Measurements from ENCODE around the gene NUPR2.
A peak's percentile ranks its signal among the peaks of the same experiment; 100 is the strongest.
"Not testable (repeated sequence)": the region's sequence is repeated elsewhere in the genome, so short reads cannot be mapped to it uniquely, and the experiment has no call there.

Gene NUPR2

GRCh38 chr7:56115852-56116538 lies at the start of gene NUPR2:
Gene NUPR2, minus strand, starts transcription at chr7:56116417. Its CDS starts 103 bp downstream, at chr7:56116314.
- DNase-seq (ENCODE audit: low read depth in 3 of 3), result no peak

- no peak for DNase-seq (ENCODE audit: low read depth in 3 of 3)
Measured at GRCh38 chr7:56157238-56157790, 41.1 kb upstream of the NUPR2 start.

- DNase-seq (ENCODE audit: low read depth in 3 of 3), result not testable (repeated sequence)
Measured at GRCh38 chr7:56131062-56131461, 14.8 kb upstream of the NUPR2 start.

DNA sequence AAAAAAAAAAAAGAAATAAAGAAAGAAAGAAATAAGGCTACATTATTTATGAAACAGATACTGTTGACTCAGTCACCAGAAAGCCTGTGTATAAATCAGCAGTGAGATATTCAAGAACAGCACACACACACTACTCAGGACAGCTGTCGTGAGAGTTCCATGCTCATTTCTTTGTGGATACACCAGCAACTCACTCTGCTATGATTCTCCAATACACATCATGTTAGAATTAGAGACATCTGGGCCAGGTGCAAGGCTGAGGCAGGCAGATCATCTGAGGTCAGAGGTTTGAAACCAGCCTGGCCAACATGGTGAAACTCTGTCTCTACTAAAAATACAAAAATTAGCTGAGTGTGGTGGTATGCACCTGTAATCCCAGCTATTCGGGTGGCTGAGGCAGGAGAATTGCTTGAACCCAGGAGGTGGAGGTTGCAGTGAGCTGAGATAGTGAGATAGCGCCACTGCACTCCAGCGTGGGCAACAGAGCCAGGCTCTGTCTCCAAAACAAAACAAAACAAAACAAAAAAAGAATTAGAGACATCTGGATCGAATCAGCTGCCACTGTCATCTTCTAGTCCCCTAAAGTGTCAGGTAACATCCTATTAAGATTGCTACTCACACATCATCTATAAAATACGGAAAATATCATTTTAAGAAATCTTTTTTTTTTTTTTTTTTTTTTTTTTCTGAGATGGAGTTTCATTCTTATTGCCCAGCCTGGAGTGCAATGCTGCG lies 11.2 kb upstream of the NUPR2 start:
- no peak for DNase-seq (ENCODE audit: low read depth in 3 of 3)

GRCh38 chr7:56125831-56126230 lies 9.6 kb upstream of the NUPR2 start:
- no peak for DNase-seq (ENCODE audit: low read depth in 3 of 3)

GRCh38 chr7:56124981-56125380 lies 8.8 kb upstream of the NUPR2 start:
- DNase-seq (ENCODE audit: low read depth in 3 of 3), result no peak

- DNase-seq (ENCODE audit: low read depth in 3 of 3), result no peak
Measured at GRCh38 chr7:56121440-56121839, 5.2 kb upstream of the NUPR2 start.

DNA sequence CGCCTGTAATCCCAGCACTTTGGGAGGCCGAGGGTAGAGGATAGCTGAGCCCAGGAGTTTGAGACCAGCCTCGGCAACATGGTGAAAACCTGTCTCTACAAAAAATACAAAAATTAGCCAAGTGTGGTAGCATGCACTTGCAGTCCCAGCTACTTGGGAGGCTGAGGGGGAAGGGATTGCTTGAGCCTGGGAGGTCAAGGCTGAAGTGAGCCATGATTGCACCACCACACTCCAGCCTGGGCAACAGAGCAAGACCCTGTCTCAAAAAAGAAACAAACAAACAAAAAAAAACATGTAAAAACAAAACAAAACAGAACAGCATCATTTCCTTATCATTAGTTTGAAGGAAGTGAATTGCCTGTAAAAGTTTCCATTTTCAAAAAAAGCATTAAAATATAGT lies 4.0 kb downstream of the NUPR2 start:
- not testable (repeated sequence) for DNase-seq (ENCODE audit: low read depth in 3 of 3)

GRCh38 chr7:56110611-56111010 lies 5.6 kb downstream of the NUPR2 start:
- no peak for DNase-seq (ENCODE audit: low read depth in 3 of 3)

GRCh38 chr7:56107954-56108258 lies 8.3 kb downstream of the NUPR2 start:
- DNase-seq (ENCODE audit: low read depth in 3 of 3), result no peak

DNA sequence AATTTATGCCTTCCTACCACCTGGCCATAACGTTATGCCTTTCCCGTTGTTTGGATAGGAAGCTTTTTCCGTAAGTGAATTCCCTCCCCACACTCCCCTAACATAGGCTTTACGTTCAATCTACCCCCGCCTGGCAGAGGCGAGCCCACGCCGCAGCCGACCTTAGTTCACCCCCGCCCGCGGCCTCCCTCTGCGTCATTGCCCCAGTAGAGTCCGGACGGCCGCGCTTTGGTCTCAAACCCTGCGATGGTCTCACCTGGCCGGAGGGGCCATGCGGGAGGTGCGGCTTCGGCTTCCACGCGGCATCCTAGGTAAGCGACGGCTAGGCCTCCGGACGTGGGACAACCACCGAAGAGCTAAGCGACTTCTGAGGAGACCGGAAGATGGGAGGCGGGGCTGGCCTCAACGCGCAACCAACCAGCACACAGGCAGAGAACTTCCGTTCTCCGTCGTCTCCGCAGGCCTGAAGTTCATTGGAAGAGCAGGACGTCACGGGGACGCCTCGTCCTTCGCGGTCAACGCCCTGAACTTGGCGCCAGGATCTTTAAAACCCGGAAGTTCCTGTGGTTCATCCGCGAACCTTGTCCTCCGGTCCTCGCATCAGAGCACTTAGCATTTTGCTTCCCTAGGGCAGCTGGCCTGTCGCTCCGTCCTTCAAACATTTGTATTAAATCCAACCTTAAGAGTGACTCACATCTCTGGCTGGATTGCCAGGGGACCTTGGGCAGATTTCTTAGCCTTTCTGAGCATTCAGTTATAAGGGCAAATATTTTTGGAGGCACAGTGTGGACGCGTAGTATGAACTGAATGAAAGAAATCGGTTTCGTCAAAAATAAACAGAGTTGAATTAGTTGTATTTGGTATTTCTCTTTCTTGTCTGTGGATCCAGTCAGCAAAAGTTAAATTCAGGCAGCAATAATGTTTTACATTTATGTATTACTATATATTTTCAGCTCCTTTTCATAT lies 9.8 kb downstream of the NUPR2 start, which contains the start of gene CHCHD2:
Gene CHCHD2 (minus strand): TSS at position 369 of the 966 bp plus-strand sequence. CDS start 63 bp downstream, at position 306.
- DNase-seq (ENCODE audit: low read depth in 3 of 3), result peak; percentile 86 to 91 (median 88)

DNA sequence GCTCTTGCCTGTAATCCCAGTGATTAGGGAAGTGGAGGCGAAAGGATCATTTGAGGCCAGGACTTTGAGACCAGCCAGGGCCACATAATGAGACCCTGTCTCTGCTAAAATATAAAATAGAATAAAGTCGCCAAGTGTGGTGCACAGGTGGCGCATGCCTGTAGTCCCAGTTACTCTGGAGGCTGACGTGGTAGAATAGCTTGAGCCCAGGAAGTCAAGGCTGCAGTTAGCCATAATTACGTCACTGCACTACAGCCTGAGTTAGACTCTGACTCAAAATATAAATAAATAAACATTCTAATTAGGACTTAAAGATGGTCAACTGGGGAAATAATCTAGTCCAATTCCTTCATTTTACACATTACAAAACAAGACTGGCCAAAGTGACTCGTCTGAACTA lies 10.7 kb downstream of the NUPR2 start:
- DNase-seq (ENCODE audit: low read depth in 3 of 3), result no peak

- not testable (repeated sequence) for DNase-seq (ENCODE audit: low read depth in 3 of 3)
Measured at GRCh38 chr7:56104138-56104537, 12.1 kb downstream of the NUPR2 start.

DNA sequence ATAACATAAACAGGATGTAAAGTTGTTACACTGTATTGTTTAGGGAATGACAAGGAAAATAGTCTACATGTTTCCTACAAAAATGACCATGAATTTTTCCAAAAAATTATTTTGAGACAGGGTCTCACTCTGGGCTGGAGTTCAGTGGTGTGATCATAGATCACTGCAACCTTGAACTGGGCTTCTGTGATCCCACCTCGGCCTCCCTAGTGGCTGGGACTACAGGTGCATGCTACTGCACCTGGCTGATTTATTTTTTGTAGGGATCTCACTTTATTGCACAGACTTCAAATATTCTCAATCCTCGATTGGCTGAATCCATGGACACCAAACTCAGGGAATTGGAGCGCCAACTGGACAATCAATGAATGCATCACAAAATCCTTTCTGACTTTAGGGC lies 16.6 kb downstream of the NUPR2 start:
- no peak for DNase-seq (ENCODE audit: low read depth in 3 of 3)

DNA sequence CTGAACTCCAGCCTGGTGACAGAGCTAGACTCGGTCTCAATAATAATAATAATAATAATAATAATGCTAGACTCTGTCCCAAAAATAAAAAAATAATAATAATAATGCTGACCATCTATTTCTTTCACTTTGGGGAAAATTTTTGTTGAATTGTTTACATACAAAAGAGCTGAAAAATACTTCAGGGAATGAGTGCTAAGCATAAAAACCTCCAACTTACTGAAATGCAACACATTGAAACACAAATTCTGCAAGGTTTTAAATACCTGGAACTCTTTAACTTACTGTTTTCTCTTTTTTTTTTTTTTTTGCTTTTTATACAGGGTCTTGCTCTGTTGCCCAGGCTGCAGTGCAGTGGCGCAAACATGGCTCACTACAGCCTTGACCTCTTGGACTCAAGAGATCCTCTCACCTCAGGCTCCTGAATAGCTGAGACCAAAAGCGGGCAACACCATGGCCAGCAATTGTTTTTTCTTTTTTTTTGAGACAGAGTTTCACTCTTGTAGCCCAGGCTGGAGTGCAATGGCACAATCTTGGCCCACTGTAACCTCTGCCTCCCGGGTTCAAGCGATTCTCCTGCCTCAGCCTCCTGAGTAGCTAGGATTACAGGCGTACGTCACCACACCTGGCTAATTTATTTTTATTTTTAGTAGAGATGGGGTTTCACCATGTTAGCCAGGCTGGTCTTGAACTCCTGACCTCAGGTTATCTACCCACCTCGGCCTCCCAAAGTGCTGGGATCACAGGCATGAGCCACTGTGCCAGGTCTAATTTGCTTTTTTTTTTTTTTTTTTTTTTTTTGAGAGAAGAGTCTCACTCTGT lies 17.8 kb downstream of the NUPR2 start:
- not testable (repeated sequence) for DNase-seq (ENCODE audit: low read depth in 3 of 3)

- no peak for DNase-seq (ENCODE audit: low read depth in 3 of 3)
Measured at GRCh38 chr7:56097700-56098099, 18.5 kb downstream of the NUPR2 start.

GRCh38 chr7:56092789-56093531 lies 23.3 kb downstream of the NUPR2 start, which contains the start of gene PHKG1:
Gene PHKG1, minus strand, starts transcription at chr7:56092952. Its CDS starts 4,011 bp downstream, at chr7:56088941.
- no peak for DNase-seq (ENCODE audit: low read depth in 3 of 3)

- DNase-seq (ENCODE audit: low read depth in 3 of 3), result not testable (repeated sequence)
Measured at GRCh38 chr7:56092388-56092787, 23.8 kb downstream of the NUPR2 start.

DNA sequence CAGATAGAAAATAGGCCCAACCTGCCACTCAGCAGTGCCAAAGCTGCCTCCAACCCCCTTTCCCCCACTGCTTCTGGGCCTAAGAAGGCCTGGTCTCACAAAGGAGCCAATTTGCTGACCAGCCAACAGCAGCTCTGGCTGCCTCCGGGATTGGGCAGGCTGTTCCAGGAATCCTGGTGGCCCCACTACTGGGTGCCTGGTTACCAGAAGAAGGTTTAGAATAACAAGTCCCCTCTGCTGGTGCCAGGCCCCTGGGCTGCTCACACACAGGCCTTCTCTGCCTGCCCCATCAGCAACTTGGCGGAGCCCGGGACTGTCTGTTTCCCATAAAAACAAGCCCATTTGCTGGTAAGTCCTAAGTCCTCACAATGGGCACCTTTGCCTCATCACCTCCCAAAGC lies 24.6 kb downstream of the NUPR2 start:
- no peak for DNase-seq (ENCODE audit: low read depth in 3 of 3)

DNA sequence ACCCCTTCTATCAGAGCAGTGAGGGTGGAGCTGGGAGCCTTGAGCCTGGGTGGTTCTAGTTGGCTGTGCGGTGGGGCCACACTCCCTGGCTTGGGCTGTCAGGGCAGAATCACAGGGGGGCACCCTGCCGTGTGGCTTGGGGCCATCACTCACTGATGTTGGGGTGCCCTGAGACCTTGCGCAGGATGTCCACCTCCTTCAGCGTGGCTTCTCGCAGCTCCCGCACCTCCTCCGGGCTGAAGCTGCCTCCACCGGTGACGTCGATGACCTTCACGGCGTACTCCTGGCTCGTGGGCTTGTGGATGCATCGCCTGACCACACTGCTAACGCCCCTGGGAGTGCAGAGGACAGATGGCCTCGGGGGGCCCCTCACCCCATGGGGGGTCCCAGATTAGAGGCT lies 28.8 kb downstream of the NUPR2 start:
- DNase-seq (ENCODE audit: low read depth in 3 of 3), result no peak

All from stimulated activated CD4-positive, alpha-beta T cell treated with anti-CD3 and anti-CD28 coated beads, TNF-alpha, amount 100 ng/mL, for 24 hours (primary cell).